ENCODE measurements around the gene CLNK. TPM values are rescaled to one million over a fixed set of nuclear protein-coding genes. Genes with fewer than 3 reads are reported as not detected.

The CLNK gene
- total and polyA plus RNA-seq, 2 of the 8 experiments (the other 6 are each of a cell fraction or from before 2014, with no cell fraction given): not detected

- Histone ChIP-seq H2BK120ac (replicated peaks; ENCODE audit: low read depth, low read length) (no peak overlapping the region), H3K23ac (ENCODE audit: insufficient read length) (no peak overlapping the region), H3K27ac (ENCODE audit: low read depth, low read length) (no peak overlapping the region), H4K20me1 (replicated peaks in 1 of 2; ENCODE audit: control insufficient read depth in 1 of 2, insufficient read depth in 2 of 2, low read length in 2 of 2) (no peaks in the 10 kb centered on the region), H3K4me3 (ENCODE audit: extremely low read depth in 1 of 4, insufficient read depth in 2 of 4, low read depth in 3 of 4, low read length in 4 of 4) (no peak overlapping the region), H2BK5ac (ENCODE audit: low read depth, low read length) (no peak overlapping the region), H2AK5ac (ENCODE audit: low read depth, low read length) (no peak overlapping the region), H3K27me3 (replicated peaks in 1 of 4; ENCODE audit: control insufficient read depth in 3 of 4, extremely low read depth in 1 of 4, insufficient read depth in 3 of 4, low read length in 3 of 4) (no peaks in the 10 kb centered on the region), H2BK20ac (ENCODE audit: low read length) (no peak overlapping the region), H4K8ac (ENCODE audit: extremely low read depth, insufficient read depth, low read length) (no peak overlapping the region), H4K5ac (ENCODE audit: insufficient read length, low read depth, low read length) (no peak overlapping the region), H3K14ac (ENCODE audit: insufficient read length) (no peak overlapping the region), H2BK15ac (ENCODE audit: low read length) (no peak overlapping the region), H3K23me2 (ENCODE audit: low read depth, low read length) (no peaks in the 10 kb centered on the region), H3K56ac (replicated peaks; ENCODE audit: insufficient read length, low read depth, low read length) (no peak overlapping the region), H4K91ac (replicated peaks; ENCODE audit: insufficient read length, low read length) (no peak overlapping the region), H3K9ac (replicated peaks in 1 of 4; ENCODE audit: extremely low read depth in 1 of 4, low read depth in 3 of 4, low read length in 3 of 4) (no peak overlapping the region), H3K18ac (ENCODE audit: extremely low read depth, low read length) (no peak overlapping the region), H3K79me1 (ENCODE audit: low read depth, low read length) (no peaks in the 10 kb centered on the region), H2AFZ (ENCODE audit: low read length) (no peak overlapping the region), H3K4ac (replicated peaks; ENCODE audit: insufficient read length, low read depth, low read length) (no peak overlapping the region), H3K4me1 (replicated peaks in 1 of 4; ENCODE audit: control insufficient read depth in 3 of 4, insufficient read depth in 4 of 4, low read length in 3 of 4) (peaks cover 0 to 4% (median 0%) of the 10 kb centered on the region in 4 experiments; a peak in 2 of 7 replicates), H3K36me3 (ENCODE audit: control insufficient read depth in 2 of 4, insufficient read depth in 4 of 4, low read length in 3 of 4) (no peaks in the 10 kb centered on the region; a peak in 1 of 8 replicates), H3K79me2 (ENCODE audit: control insufficient read depth in 1 of 2, insufficient read depth in 2 of 2, low read length in 2 of 2) (no peaks in the 10 kb centered on the region), H3K9me3 (ENCODE audit: insufficient read depth in 2 of 2, low read depth in 1 of 2, low read length in 1 of 2) (no peaks in the 10 kb centered on the region), H2BK12ac (ENCODE audit: low read depth, low read length) (no peak overlapping the region), H3K4me2 (ENCODE audit: insufficient read depth in 1 of 2, low read depth in 2 of 2, low read length in 2 of 2) (no peak overlapping the region)
- POLR2A ChIA-PET (ENCODE audit: partially characterized antibody): interaction anchor here (0.9 kb wide), 1 partner anchor 16 kb away, joined by 3 read pairs; no protein-coding TSS in a partner anchor
- WGBS, 2 experiments (ENCODE audit: extremely low coverage in 1 of 2, insufficient coverage in 1 of 2, insufficient read length in 1 of 2, insufficient replicate concordance in 2 of 2, low coverage in 1 of 2, low lambda C conversion rate in 2 of 2, missing lambda C conversion rate in 1 of 2): 100% methylated on average over 2 of the region's 2 CpGs; no CpG with 5 or more reads in 1 of the 2 experiments
- no peak for DNase-seq (ENCODE audit: low read depth in 1 of 2, low spot score in 2 of 2)
- CTCF ChIA-PET (ENCODE audit: partially characterized antibody): no interaction called here
- no peak for FAIRE-seq
- no peak for TF ChIP-seq BACH1 (IDR thresholded peaks at IDR 0.05; ENCODE audit: low read length)
- no peak for TF ChIP-seq TAF7 (optimal IDR thresholded peaks at IDR 0.05; ENCODE audit: borderline replicate concordance, low read depth, low read length)
- no peak for TF ChIP-seq PHF8 (conservative IDR thresholded peaks at IDR 0.05; ENCODE audit: low read depth, low read length)
- TF ChIP-seq TCF12 (IDR thresholded peaks at IDR 0.05; ENCODE audit: low read depth, low read length): no peak
These were observed 7.1 kb upstream of the CLNK start for GRCh38 chr4:10691651-10692050.
